Measurements from ENCODE around the gene PTPN21.

DNA sequence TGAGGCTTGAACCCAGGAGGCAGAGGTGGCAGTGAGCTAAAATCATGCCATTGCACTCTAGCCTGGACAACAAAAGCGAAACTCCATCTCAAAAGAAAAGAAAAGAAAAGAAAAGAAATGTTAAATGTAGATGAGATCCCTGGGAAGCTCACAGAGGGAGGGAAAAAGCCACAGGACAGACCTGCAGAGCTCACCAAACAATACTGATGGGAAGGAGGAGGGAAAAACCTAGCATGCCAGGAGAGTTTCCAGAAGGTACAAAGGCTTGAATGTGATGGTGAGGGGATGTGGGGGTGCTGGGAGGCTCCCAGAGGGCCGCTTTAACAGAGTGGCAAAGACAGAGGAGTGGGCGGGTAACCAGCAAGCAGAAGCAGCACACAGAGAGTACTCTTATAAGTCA is 72.3 kb downstream of the PTPN21 start:
- TF ChIP-seq, protein P1, sequence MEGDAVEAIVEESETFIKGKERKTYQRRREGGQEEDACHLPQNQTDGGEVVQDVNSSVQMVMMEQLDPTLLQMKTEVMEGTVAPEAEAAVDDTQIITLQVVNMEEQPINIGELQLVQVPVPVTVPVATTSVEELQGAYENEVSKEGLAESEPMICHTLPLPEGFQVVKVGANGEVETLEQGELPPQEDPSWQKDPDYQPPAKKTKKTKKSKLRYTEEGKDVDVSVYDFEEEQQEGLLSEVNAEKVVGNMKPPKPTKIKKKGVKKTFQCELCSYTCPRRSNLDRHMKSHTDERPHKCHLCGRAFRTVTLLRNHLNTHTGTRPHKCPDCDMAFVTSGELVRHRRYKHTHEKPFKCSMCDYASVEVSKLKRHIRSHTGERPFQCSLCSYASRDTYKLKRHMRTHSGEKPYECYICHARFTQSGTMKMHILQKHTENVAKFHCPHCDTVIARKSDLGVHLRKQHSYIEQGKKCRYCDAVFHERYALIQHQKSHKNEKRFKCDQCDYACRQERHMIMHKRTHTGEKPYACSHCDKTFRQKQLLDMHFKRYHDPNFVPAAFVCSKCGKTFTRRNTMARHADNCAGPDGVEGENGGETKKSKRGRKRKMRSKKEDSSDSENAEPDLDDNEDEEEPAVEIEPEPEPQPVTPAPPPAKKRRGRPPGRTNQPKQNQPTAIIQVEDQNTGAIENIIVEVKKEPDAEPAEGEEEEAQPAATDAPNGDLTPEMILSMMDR (IDR thresholded peaks at IDR 0.05): no peak
- TF ChIP-seq POLR2A (IDR thresholded peaks at IDR 0.05): no peak
